ENCODE results near the gene HDHD2. TPM values are rescaled to one million over a fixed set of nuclear protein-coding genes. Genes with fewer than 3 reads are reported as not detected.

The HDHD2 gene
- total RNA-seq, 1 donor from 2014 or later, result 15.7 TPM

GRCh38 chr18:47080872-47081271 lies 69.4 kb downstream of the HDHD2 start:
- Histone ChIP-seq H3K9ac (ENCODE audit: low read depth in 1 of 3, low read length in 3 of 3) (no peak overlapping the region), H3K4me1 (ENCODE audit: control insufficient read depth in 3 of 3, insufficient read depth in 3 of 3, low read length in 3 of 3) (no peaks in the 10 kb centered on the region), H3K4me3 (ENCODE audit: low read length in 3 of 3) (no peak overlapping the region), H3K27me3 (ENCODE audit: control insufficient read depth in 3 of 3, insufficient read depth in 3 of 3, low read length in 3 of 3) (no peaks in the 10 kb centered on the region), H3K9me3 (ENCODE audit: control insufficient read depth in 3 of 3, low read length in 3 of 3) (no peaks in the 10 kb centered on the region), H3K27ac (ENCODE audit: low read depth, low read length) (no peak overlapping the region), H3K36me3 (ENCODE audit: control insufficient read depth in 3 of 3, insufficient read depth in 3 of 3, low read length in 3 of 3) (no peaks in the 10 kb centered on the region)

DNA sequence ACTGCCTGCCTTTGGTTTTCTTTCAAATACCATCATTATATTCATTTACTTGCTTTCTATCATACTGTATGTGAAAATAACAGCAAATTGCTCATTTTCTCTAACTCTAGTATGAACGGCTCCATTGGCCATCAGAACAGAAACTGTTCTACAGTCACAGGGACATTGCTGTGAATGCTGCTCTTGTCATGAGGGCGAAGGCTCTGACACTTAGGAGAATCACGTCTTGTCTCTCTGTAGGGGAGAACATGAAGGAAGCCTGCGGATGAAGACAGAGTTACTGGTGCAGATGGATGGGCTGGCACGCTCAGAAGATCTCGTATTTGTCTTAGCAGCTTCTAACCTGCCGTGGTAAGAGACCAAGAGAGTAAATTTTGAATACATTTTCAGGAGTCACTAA lies 73.2 kb downstream of the HDHD2 start:
- Histone ChIP-seq H3K4me1 (ENCODE audit: control insufficient read depth in 3 of 3, insufficient read depth in 3 of 3, low read length in 3 of 3) (no peaks in the 10 kb centered on the region), H3K27ac (ENCODE audit: low read depth, low read length) (no peak overlapping the region), H3K9me3 (ENCODE audit: control insufficient read depth in 3 of 3, low read length in 3 of 3) (no peaks in the 10 kb centered on the region), H3K4me3 (ENCODE audit: low read length in 3 of 3) (no peak overlapping the region), H3K9ac (ENCODE audit: low read depth in 1 of 3, low read length in 3 of 3) (no peak overlapping the region), H3K27me3 (ENCODE audit: control insufficient read depth in 3 of 3, insufficient read depth in 3 of 3, low read length in 3 of 3) (no peaks in the 10 kb centered on the region), H3K36me3 (ENCODE audit: control insufficient read depth in 3 of 3, insufficient read depth in 3 of 3, low read length in 3 of 3) (no peaks in the 10 kb centered on the region)

DNA sequence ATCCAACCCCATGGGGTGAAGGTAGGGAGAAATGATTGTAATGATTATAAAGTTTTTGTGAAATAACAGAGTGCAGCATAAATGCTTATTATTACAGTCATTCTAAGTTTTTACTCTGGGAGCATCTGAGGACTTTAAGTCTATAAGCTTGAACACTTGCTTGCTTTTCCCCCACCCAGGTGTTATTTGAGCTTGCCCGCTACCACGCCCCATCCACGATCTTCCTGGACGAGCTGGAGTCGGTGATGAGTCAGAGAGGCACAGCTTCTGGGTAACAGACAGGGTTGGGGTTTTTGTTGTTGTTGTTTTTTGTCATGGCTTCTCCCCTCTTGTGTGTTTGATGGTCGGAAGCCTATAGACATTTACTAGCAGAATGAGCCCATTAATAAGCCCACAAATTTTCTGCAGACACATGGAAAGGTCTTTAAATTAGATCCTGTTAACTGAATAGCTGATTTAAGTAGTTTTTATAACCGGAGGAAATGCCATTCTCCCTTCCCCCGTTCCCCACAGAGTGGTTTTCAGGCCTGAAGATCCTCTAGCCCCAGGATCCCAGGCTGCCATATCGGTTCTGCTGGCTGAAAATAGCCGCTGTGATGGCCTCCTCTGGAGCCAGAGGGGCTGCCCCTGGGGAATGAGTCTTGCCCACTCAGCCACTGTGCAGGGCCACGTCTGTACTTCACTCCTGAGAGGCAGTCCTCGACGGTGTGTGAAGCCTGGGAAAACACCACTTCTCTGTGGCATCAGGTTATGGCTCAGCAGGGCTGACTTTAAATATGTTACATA lies 75.0 kb downstream of the HDHD2 start:
- H3K9me3 ChIP-seq (ENCODE audit: control insufficient read depth in 3 of 3, low read length in 3 of 3), result no peaks in the 10 kb centered on the region
- no peaks in the 10 kb centered on the region for H3K27me3 ChIP-seq (ENCODE audit: control insufficient read depth in 3 of 3, insufficient read depth in 3 of 3, low read length in 3 of 3)
- no peak overlapping the region for H3K9ac ChIP-seq (ENCODE audit: low read depth in 1 of 3, low read length in 3 of 3)
- H3K4me3 ChIP-seq (ENCODE audit: low read length in 3 of 3), result no peak overlapping the region
- no peaks in the 10 kb centered on the region for H3K4me1 ChIP-seq (ENCODE audit: control insufficient read depth in 3 of 3, insufficient read depth in 3 of 3, low read length in 3 of 3)
- no peaks in the 10 kb centered on the region for H3K36me3 ChIP-seq (ENCODE audit: control insufficient read depth in 3 of 3, insufficient read depth in 3 of 3, low read length in 3 of 3)
- H3K27ac ChIP-seq (ENCODE audit: low read depth, low read length), result no peak overlapping the region

DNA sequence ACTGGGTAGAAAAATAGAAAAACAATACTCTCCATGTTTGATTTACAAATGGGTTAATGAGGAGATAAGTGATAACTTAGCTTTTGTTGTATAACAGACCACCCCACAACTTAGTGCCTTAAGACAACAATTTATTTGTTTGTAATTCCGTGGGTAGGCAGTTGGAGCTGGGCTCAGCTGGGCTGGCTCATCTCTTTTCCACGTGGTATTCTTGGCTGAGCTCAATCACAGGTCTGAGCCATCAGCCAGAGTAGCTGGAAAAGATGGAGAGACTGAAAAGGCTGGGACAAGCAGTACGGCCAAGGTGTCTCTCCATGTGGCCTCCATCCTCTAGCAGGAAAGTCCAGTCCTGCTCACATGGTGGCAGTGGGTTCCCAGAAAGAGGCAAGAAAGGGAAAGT lies 82.7 kb downstream of the HDHD2 start:
- Histone ChIP-seq H3K4me3 (ENCODE audit: low read length in 3 of 3) (no peak overlapping the region), H3K9me3 (ENCODE audit: control insufficient read depth in 3 of 3, low read length in 3 of 3) (no peaks in the 10 kb centered on the region), H3K9ac (ENCODE audit: low read depth in 1 of 3, low read length in 3 of 3) (no peak overlapping the region), H3K27ac (ENCODE audit: low read depth, low read length) (no peak overlapping the region), H3K27me3 (ENCODE audit: control insufficient read depth in 3 of 3, insufficient read depth in 3 of 3, low read length in 3 of 3) (peaks cover 0 to 6% (median 0%) of the 10 kb centered on the region in 3 donors), H3K4me1 (ENCODE audit: control insufficient read depth in 3 of 3, insufficient read depth in 3 of 3, low read length in 3 of 3) (no peaks in the 10 kb centered on the region), H3K36me3 (ENCODE audit: control insufficient read depth in 3 of 3, insufficient read depth in 3 of 3, low read length in 3 of 3) (no peaks in the 10 kb centered on the region)

- Histone ChIP-seq H3K9ac (ENCODE audit: low read depth in 1 of 3, low read length in 3 of 3) (no peak overlapping the region), H3K27me3 (ENCODE audit: control insufficient read depth in 3 of 3, insufficient read depth in 3 of 3, low read length in 3 of 3) (peaks cover 0 to 6% (median 0%) of the 10 kb centered on the region in 3 donors), H3K36me3 (ENCODE audit: control insufficient read depth in 3 of 3, insufficient read depth in 3 of 3, low read length in 3 of 3) (no peaks in the 10 kb centered on the region), H3K27ac (ENCODE audit: low read depth, low read length) (no peak overlapping the region), H3K9me3 (ENCODE audit: control insufficient read depth in 3 of 3, low read length in 3 of 3) (no peaks in the 10 kb centered on the region), H3K4me1 (ENCODE audit: control insufficient read depth in 3 of 3, insufficient read depth in 3 of 3, low read length in 3 of 3) (no peaks in the 10 kb centered on the region), H3K4me3 (ENCODE audit: low read length in 3 of 3) (no peak overlapping the region)
Measured at GRCh38 chr18:47063096-47063495, 87.2 kb downstream of the HDHD2 start.

DNA sequence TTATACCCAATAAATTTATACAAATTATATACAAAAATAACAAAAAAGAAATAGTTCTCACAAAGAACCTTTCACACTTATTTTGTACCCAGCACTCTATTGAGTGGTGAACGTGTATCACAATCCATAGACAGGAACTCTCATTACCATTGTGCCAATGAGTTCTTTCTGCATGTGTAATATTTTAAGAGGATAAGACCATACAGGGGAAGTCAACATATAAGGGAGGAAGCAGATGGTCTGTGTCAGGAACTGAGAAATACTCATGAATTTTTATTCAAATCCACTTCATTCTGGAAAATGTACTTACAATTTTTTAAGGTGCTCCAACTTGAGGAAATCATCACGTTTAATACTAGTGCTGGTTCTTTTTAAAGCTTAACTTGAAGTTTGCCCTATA lies 87.8 kb downstream of the HDHD2 start:
- Histone ChIP-seq H3K4me1 (ENCODE audit: control insufficient read depth in 3 of 3, insufficient read depth in 3 of 3, low read length in 3 of 3) (no peaks in the 10 kb centered on the region), H3K27ac (ENCODE audit: low read depth, low read length) (no peak overlapping the region), H3K27me3 (ENCODE audit: control insufficient read depth in 3 of 3, insufficient read depth in 3 of 3, low read length in 3 of 3) (peaks cover 0 to 6% (median 0%) of the 10 kb centered on the region in 3 donors), H3K9ac (ENCODE audit: low read depth in 1 of 3, low read length in 3 of 3) (no peak overlapping the region), H3K36me3 (ENCODE audit: control insufficient read depth in 3 of 3, insufficient read depth in 3 of 3, low read length in 3 of 3) (no peaks in the 10 kb centered on the region), H3K4me3 (ENCODE audit: low read length in 3 of 3) (no peak overlapping the region), H3K9me3 (ENCODE audit: control insufficient read depth in 3 of 3, low read length in 3 of 3) (no peaks in the 10 kb centered on the region)

Small RNA genes within 50 kb of the gene (small RNA-seq; reads per million reads assigned to genes)
- not detected for gene AC012254.4

Other genes with a start within 250 kb of the HDHD2 start
- gene PIAS2, start 233.0 kb downstream of the HDHD2 start, total RNA-seq, result 35.5 TPM
- gene KATNAL2, start 232.9 kb downstream of the HDHD2 start, total RNA-seq, result 8.4 TPM
- not detected for gene ELOA2, start 114.9 kb downstream of the HDHD2 start, total RNA-seq
- 16.2 TPM for gene IER3IP1, start 25.9 kb upstream of the HDHD2 start, total RNA-seq
- gene SKOR2, start 101.2 kb upstream of the HDHD2 start, total RNA-seq, result not detected